GM18507 (cell line): ENCODE results near the gene MTM1.

Experiments used
- DNase-seq: peaks from one replicate; pipeline ENCODE4 v3.0.0; 2011; ENCODE audit warnings: low read depth; ENCODE audit not compliant: insufficient read length; ENCODE audit errors: extremely low spot score
- FAIRE-seq: peaks from 2 replicates; lab custom pipeline; 2011; peaks lifted over from hg19 to GRCh38; lab: Jason Lieb, UNC

The MTM1 gene

DNA sequence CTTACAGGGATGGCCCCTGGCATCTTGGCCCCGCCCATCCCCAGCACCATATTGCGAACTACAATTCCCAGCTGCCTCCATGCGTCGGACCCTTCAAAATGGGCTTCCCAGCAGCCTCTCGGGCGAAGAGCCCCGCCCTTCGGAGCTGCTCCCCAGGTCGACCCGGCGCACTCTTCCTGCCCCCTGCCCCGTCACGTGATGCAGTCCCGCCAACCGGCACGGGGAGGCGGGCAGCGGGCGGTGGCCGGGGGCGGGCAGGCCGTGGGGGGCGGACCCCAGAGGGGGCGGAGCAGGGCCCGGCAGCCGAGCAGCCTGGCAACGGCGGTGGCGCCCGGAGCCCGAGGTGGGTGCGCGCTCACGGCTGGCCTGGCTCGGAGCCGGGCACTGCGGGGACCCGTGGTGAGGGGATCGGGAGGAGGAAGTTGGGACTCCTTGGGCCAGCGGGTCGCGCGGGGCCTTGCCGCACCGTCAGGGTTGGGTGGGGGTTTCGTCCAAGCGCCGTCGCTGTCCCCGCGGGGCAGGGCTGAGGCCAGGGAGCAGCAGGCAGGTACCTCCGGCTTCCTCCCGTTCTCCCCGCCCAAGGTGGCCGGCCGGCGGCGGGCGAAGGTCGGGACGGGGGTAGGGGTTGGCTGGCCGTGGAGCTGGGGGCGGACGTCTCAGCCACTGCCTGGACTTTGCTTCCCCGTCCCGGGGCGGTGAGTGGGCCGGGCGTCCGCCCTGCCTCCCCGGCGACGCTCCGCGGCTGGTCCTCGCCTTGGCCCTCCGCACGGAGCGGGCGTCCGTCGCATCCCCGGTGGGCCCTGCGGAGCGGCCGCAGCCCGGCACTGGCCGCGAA, at the start of gene MTM1:
Gene MTM1, plus strand, starts transcription at position 302 of the 835 bp plus-strand sequence. CDS start 23,994 bp downstream, outside the sequence.
- FAIRE-seq (peak; percentile 99), DNase-seq (peak; percentile 71)

DNA sequence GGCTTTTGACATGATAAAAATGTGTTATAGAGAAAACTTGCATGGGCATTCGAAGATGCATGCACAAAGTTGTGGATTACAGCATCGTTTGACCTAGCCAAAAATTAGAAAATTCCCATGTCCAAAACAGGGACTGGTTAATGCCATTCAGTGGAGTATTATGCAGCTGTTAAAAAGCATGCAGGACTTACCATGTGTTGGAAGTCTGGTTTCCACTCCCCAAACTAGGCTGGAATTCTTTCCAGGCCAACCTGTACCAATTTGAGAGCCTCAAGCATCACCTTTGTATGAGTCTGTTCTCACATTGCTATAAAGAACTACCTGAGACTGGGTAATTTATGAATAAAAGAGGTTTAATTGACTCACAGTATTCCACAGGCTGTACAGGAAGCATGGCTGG, 45.9 kb upstream of the MTM1 start:
- no peak for DNase-seq
- no peak for FAIRE-seq

DNA sequence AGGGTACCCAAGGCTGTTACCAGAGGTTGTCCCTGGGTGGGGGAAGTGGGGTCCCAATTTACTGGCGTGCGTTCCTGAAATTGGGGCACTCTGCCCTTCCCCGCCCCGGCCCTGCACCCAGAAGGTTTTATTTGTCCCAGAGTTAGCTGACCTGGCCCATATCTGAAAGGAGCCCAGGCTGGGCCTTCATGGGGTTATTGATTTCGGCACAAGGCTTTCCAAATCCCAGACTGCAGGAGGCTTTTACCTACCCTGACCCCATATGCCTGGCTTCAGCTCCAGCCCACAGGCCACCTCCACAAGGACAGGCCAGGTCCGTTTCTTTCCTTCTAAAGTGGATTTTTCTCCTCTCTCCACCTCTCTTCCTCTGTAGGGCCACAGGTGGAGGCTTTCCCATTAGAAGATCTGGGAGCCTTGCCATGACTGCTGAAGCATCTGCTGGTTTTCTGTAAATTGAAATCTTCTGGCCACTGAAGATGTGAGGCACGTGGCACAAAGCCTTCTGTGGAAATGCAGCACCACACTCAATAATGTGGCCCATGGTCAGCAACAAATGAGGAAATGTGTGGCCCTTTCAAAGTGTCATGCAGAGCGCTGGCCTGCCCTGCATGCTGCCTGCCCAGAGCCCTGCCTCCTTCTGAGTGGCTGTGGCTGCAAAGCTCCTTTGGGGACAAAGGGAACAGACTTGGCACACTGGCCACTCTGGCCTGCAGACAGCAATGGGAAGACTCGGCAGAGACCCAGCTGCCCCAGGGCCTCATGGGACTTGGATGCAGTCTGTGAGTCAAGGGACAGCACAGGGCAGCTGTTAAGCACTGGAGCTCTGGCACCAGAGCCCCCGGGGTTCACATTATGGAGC, 43.1 kb upstream of the MTM1 start:
- FAIRE-seq (no peak), DNase-seq (no peak)

DNA sequence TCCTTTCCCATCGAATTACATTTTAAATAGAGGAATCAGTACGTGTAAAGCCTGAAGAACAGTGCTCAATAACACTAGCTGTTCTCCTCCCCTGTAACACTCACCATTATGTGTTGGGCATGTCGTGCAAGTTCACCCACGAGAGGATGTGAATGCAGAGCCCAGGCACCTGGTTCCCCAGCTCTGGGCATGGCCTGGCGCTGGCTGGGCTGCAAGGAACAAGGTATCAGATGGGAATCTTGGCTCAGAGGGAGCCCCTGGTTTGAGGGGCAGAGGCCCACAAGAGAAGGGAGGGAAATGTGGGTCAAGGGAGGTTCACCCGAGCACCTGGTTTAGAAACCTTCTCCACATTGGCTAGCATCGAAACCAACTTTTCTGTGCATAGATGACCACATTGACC, 41.7 kb upstream of the MTM1 start:
- DNase-seq (no peak), FAIRE-seq (no peak)

- no peak for DNase-seq
- FAIRE-seq: no peak
These were observed 41.3 kb upstream of the MTM1 start for GRCh38 chrX:150527108-150527507.

- no peak for DNase-seq
- no peak for FAIRE-seq
These were observed 38.8 kb upstream of the MTM1 start for GRCh38 chrX:150529587-150529986.

- DNase-seq (no peak), FAIRE-seq (no peak)
These were observed 37.6 kb upstream of the MTM1 start for GRCh38 chrX:150530821-150531220.

- FAIRE-seq: no peak
- DNase-seq: no peak
These were observed 37.0 kb upstream of the MTM1 start for GRCh38 chrX:150531467-150531866.

DNA sequence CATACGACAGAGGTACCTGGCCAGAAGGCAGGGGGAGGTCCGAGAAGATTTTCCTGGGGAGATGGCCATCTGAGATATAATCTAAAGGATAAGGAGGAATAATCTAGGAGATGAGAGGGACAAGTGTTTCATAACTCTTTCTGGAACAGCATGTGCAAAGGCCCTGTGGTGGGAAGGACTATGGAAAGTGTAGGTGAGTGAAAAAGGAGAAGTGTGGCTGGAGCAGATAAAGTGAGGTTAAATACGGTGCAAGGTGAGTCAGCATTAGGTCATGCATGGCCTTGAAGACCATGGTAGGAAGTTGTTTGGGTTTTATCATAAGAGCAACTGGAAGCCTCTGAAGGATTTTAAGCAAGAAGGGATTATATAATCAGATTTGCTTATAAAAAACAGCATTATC, 34.6 kb upstream of the MTM1 start:
- no peak for DNase-seq
- no peak for FAIRE-seq

DNA sequence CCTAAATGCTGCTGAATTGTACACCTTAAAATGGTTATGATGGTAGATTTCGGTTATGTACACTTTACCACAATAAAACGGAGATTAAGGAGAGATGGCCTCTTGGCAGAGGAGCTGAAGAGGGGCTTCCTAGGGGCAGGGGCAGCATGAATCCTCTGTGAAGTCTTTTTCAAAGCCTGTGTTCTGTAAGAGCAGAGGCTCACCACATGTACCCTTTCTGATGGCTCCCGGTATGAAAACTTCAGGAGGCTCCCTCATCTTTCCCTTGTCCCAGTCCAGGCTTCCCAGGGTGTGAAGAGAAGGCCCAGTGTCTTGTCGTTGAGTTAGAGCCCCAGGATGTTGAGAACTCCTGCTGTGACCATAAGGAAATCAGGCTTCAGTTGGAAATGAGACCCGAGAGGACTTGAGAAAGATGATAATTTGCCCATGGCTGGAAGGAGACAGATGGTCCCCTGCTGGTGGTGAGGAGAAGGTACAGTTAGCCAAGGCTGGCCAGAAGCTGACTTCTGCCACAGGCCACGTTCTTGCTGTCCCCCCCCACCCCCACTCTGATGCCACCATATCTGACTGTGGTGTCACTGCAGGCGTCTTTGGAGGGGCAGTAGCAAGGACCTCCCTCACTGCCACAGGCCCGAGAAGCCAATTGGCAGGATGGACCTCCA, 31.8 kb upstream of the MTM1 start:
- FAIRE-seq: peak; percentile 18
- DNase-seq: no peak

DNA sequence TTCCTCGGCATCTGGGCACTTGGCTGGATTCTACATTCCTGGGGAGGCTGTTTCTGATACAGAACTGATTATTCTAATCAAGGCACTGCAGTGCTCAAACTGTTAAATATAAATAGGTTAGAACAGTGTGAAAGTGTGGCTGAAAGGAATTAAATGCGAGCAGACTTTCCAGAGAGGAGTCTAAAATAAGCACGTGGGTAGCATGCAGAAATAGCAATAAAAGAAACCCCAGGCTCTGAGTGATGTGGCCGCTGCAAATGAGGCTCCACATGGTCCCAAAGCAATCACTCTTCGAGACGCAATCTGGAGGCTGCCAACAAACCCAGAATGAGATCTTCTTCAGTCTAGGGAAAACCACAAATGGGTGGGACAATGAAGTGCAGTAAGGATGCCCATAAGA, 30.6 kb upstream of the MTM1 start:
- FAIRE-seq (no peak), DNase-seq (no peak)

GRCh38 chrX:150540965-150541364, 27.5 kb upstream of the MTM1 start:
- no peak for DNase-seq
- FAIRE-seq: no peak

- FAIRE-seq (no peak), DNase-seq (no peak)
These were observed 25.6 kb upstream of the MTM1 start for GRCh38 chrX:150542846-150543229.

- FAIRE-seq (peak; percentile 89), DNase-seq (no peak)
These were observed 24.9 kb upstream of the MTM1 start for GRCh38 chrX:150543230-150544155.

DNA sequence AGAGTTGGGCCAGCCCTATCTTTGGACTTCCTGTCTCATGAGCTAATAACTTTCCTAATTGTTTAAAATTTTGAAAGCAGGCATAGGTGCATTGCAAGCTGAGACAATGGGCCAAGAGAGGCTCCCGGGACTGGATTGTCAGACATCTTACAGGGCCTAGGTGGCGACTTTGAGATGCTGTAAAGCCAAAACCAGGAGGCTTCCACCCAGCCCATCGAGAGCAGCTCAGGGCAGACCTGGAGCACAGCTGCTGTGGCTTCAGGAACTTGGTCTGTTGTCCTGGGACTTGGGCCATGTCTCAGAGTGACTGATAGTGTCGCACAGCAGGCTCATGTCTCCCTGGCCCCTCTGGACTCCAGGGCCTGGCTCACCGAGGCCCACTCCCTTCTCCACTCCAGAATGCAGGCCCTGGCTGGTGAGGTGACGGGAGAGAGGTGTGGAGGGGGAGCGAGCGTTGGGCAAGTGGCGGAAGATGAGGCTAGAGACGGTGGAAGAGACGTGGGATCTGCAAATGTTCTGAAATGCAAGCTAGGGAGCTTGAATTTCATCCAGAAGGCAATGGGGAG, 24.1 kb upstream of the MTM1 start:
- no peak for DNase-seq
- peak; percentile 62 for FAIRE-seq

DNA sequence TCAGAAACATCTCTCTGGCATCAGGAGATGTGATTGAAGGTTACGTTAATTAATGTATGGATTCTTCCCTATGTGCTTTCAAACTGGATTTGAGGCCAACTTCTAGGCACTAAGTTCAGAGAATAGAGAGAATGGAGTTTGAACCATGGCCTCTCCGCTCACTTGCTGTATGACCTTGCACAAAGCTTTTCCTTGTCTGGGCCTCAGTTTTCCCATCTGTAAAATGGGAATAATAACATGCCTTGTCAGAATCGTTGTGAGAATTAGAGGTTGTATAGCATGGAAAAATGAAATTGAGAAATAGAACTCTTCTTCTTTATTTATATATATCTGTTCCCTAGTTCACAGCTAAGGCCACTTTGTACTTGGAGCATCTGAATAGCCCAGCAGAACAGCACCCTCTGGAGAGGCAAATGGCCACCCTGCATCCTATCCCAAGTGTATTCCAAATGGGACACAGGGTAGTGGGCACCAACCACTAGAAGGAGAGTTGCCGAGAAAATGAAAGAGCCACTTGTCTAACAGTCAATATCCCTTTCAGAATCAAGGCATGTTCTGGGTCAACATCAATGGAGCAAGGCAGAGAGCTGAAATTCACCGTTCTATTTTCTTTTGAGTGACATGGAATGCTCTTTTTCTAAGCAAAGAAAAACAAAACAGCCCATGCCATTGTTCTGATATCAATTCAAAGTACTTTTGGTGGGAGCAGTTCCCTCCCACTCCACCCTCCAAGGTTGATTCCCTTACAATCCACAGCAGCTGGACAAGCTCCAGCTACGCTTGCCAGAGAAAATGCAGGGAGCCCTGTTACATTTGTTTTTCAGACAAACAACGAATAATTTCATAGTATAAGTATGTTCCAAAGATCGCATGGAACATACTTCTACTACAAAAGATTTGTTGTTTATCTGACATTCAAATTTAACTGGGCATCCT, 23.3 kb upstream of the MTM1 start:
- FAIRE-seq: no peak

DNA sequence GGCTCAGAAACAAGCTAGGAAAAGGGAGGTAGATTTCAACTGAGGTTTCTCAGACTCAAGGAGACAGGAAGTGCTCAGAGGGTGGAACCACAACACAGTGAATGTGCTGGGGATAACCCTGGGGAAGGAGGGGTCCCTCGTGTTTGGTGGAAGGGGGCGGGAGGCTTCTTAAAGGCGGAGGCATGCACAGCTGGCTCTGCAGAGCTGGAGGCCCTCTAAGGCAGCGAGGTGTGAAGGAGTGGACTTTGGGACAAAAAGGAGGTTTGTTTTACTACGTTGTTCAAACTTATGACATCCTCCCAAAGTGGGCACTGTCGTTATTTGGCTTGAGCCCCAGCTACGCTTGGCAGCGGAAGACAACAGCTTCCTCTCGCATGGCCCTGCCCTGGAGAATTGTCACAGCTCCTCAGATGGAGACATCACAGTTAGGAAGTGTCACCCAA, 21.7 kb upstream of the MTM1 start:
- DNase-seq: no peak

More for the DNA sequence above, 23.3 kb upstream of the MTM1 start:
- DNase-seq: no peak

More for the DNA sequence above, 21.7 kb upstream of the MTM1 start:
- peak; percentile 48 for FAIRE-seq
